ENCODE measurements around the gene DNAJC28. TPM values are rescaled to one million over a fixed set of nuclear protein-coding genes. Genes with fewer than 3 reads are reported as not detected.

Gene DNAJC28
- total and polyA plus RNA-seq, 9 of the 15 experiments (the other 6 are each of a cell fraction or from before 2014, with no cell fraction given) = 0.68 to 2.5 (median 1.1) TPM

GRCh38 chr21:33541105-33541711, 49.7 kb upstream of the DNAJC28 start:
- Histone ChIP-seq H3K9me1 (ENCODE audit: control insufficient read depth, insufficient read depth, low read length) (no peaks in the 10 kb centered on the region), H3K9me3 (replicated peaks; ENCODE audit: control insufficient read depth, insufficient read depth, low read depth, low read length) (peaks cover 10% of the 10 kb centered on the region; the same call in 1 of the 2 replicates), H3K4me3 (peak overlapping the region; percentile 71), H3K36me3 (ENCODE audit: control insufficient read depth, insufficient read depth, low read length) (peaks cover 60% of the 10 kb centered on the region), H3K79me2 (ENCODE audit: control insufficient read depth, insufficient read depth, low read length) (peaks cover 98% of the 10 kb centered on the region), H3K27me3 (ENCODE audit: control insufficient read depth in 2 of 2, insufficient read depth in 2 of 2, low read length in 2 of 2) (no peaks in the 10 kb centered on the region), H3K9ac (ENCODE audit: insufficient read depth in 1 of 2, low read depth in 2 of 2, low read length in 2 of 2) (peak overlapping the region; percentile 95 to 98), H3K4me2 (ENCODE audit: insufficient read depth, low read length) (peak overlapping the region; percentile 94), H3K27ac (ENCODE audit: extremely low read depth, low read depth, low read length) (peak overlapping the region; percentile 99), H4K20me1 (replicated peaks; ENCODE audit: control insufficient read depth, insufficient read depth, low read length) (peaks cover 17% of the 10 kb centered on the region), H2AFZ (ENCODE audit: low read depth, low read length) (peak overlapping the region; percentile 90), H3K4me1 (replicated peaks in 1 of 2; ENCODE audit: control insufficient read depth in 2 of 2, insufficient read depth in 2 of 2, low read length in 2 of 2) (peaks cover 3 to 13% of the 10 kb centered on the region in 2 experiments; a peak in 3 of 5 replicates)
- WGBS (ENCODE audit: insufficient coverage, low coverage, missing lambda C conversion rate) = under 1% methylated on average over 19 of the region's 19 CpGs
- FAIRE-seq (no peak), ATAC-seq (peak; percentile 8; the same call in 2 of the 3 replicates), DNase-seq (ENCODE audit: extremely low read depth in 1 of 4, low spot score in 3 of 4) (peak in 2 of 4 experiments; percentile 34 to 75)
- BruUV-seq (replicated peaks) = no TSS peak
- in situ Hi-C loops (cut with MboI) = no loop called here
- CTCF ChIA-PET (ENCODE audit: low intra/inter-chr PET ratio) = no interaction called here
- intact Hi-C loops (cut with micrococcal nuclease) = loop anchor here (5.0 kb wide), 3 partner anchors 139 to 351 kb away; partner anchors contain the start of gene IFNGR2
- POLR2A ChIA-PET = interaction anchor here (0.6 to 6.9 kb wide), 9 partner anchors 10 to 788 kb away, joined by 3 to 99 read pairs (median 6); partner anchors contain the start of gene TMEM50B
- TF ChIP-seq HNRNPLL (IDR thresholded peaks at IDR 0.05; ENCODE audit: low read depth, low read length, poor library complexity, severe bottlenecking) = no peak
- no peak for TF ChIP-seq TRIM28 (IDR thresholded peaks at IDR 0.05)
- TF ChIP-seq SIX5 (IDR thresholded peaks at IDR 0.05; ENCODE audit: borderline replicate concordance in 1 of 2, insufficient read depth in 1 of 2, low read depth in 1 of 2, low read length in 2 of 2) = no peak
- no peak; the same call in 1 of the 2 replicates for TF ChIP-seq NR2C1 (IDR thresholded peaks at IDR 0.05)
- TF ChIP-seq NR2C1 (tag; IDR thresholded peaks at IDR 0.05) = 0 out of 2 replicates have a peak, but pooled peaks have one; percentile 9
- TF ChIP-seq ARNT (IDR thresholded peaks at IDR 0.05) = peak in 1 of 2 experiments; percentile 38; a peak in 2 of 4 replicates
- TF ChIP-seq ZNF77 (CRISPR knock-in tag; IDR thresholded peaks at IDR 0.05) = no peak
- TF ChIP-seq MED1 (CRISPR knock-in tag; IDR thresholded peaks at IDR 0.05; ENCODE audit: borderline replicate concordance) = no peak
- TF ChIP-seq TAL1 (IDR thresholded peaks at IDR 0.05) = no peak
- TF ChIP-seq ZNF511 (CRISPR knock-in tag; IDR thresholded peaks at IDR 0.05) = peak; percentile 77; the same call in 1 of the 2 replicates
- no peak for TF ChIP-seq POLR3A (IDR thresholded peaks at IDR 0.05; ENCODE audit: borderline replicate concordance, extremely low read depth, insufficient read depth, insufficient read length)
- TF ChIP-seq ZBTB12 (CRISPR knock-in tag; IDR thresholded peaks at IDR 0.05) = peak; percentile 33; the same call in 1 of the 2 replicates
- TF ChIP-seq MAZ (CRISPR knock-in tag; conservative IDR thresholded peaks at IDR 0.05 in 1 of 2, IDR thresholded peaks at IDR 0.05 in 1 of 2) = 0 out of 4 replicates have a peak, but pooled peaks of 1 of the 2 experiments have one; percentile 5
- no peak for TF ChIP-seq WHSC1 (IDR thresholded peaks at IDR 0.05; ENCODE audit: low read length)
- no peak for TF ChIP-seq ZNF584 (CRISPR knock-in tag; IDR thresholded peaks at IDR 0.05; ENCODE audit: low read depth)
- no peak for TF ChIP-seq MNT (conservative IDR thresholded peaks at IDR 0.05)
- no peak for TF ChIP-seq SMAD3 (CRISPR knock-in tag; conservative IDR thresholded peaks at IDR 0.05)
- no peak for TF ChIP-seq EZH2 (IDR thresholded peaks at IDR 0.05; ENCODE audit: borderline replicate concordance, low read depth, low read length)
- TF ChIP-seq BRCA1 (IDR thresholded peaks at IDR 0.05) = no peak
- no peak for TF ChIP-seq BRCA1 (CRISPR knock-in tag; IDR thresholded peaks at IDR 0.05)

Data from K562 (cell line).